HepG2 (cell line): ENCODE data around the gene RBAK. TPM values are rescaled to one million over a fixed set of nuclear protein-coding genes. Genes with fewer than 3 reads are reported as not detected.
A peak's percentile ranks its signal among the peaks of the same experiment; 100 is the strongest.

Source experiments
- ATF3 ChIP-seq: sonication (generic); formaldehyde crosslinking; IDR thresholded peaks from 2 replicates; pipeline ENCODE4 v1.4.0; 2020; ENCODE audit warnings: missing genetic modification reagents
- ATM ChIP-seq: fragments of 450-650 bp; IDR thresholded peaks from 2 replicates; pipeline ENCODE4 v1.7.1; 2017; ENCODE audit warnings: mild to moderate bottlenecking, borderline replicate concordance
- CREB1 ChIP-seq, 2 experiments: fragments of 450-650 bp in 1 of 2; IDR thresholded peaks; 2 replicates each; pipeline ENCODE4 v1.6.1; 2016 to 2017; ENCODE audit warnings: control low read depth in 1 of 2, mild to moderate bottlenecking in 1 of 2, missing compliant biosample characterization in 1 of 2, missing genetic modification characterization in 1 of 2
- ESRRA ChIP-seq: sonication (generic); formaldehyde crosslinking; IDR thresholded peaks from 2 replicates; pipeline ENCODE4 v1.5.1; 2020; ENCODE audit warnings: mild to moderate bottlenecking, low read depth, missing genetic modification reagents
- HNRNPLL ChIP-seq: fragments of 200-400 bp; formaldehyde crosslinking; IDR thresholded peaks from 2 replicates; pipeline ENCODE4 v1.6.1; 2017; ENCODE audit warnings: mild to moderate bottlenecking, low read depth, low read length; ENCODE audit not compliant: poor library complexity, severe bottlenecking
- KAT7 ChIP-seq: IDR thresholded peaks from 2 replicates; pipeline ENCODE4 v1.6.1; 2018; ENCODE audit warnings: borderline replicate concordance, missing compliant biosample characterization
- KAT8 ChIP-seq: IDR thresholded peaks from 2 replicates; pipeline ENCODE4 v1.6.1; 2016; ENCODE audit warnings: missing genetic modification reagents, missing compliant biosample characterization
- KDM2A ChIP-seq: sonication (generic); formaldehyde crosslinking; IDR thresholded peaks from 2 replicates; pipeline ENCODE4 v1.4.0; 2020; ENCODE audit warnings: low read depth, missing genetic modification reagents, borderline replicate concordance
- MEIS2 ChIP-seq: sonication (generic); formaldehyde crosslinking; IDR thresholded peaks from 2 replicates; pipeline ENCODE4 v1.9.0; 2021; ENCODE audit warnings: mild to moderate bottlenecking, missing genetic modification reagents
- MYC ChIP-seq: sonication (generic); formaldehyde crosslinking; IDR thresholded peaks from 2 replicates; pipeline ENCODE4 v1.9.0; 2021; ENCODE audit warnings: missing genetic modification reagents, borderline replicate concordance
- NFIC ChIP-seq: IDR thresholded peaks from 2 replicates; pipeline ENCODE4 v1.6.1; 2012; ENCODE audit warnings: mild to moderate bottlenecking, low read length, inconsistent platforms
- REL ChIP-seq: sonication (generic); formaldehyde crosslinking; conservative IDR thresholded peaks from 2 replicates; pipeline ENCODE4 v1.8.0; 2022; ENCODE audit warnings: mild to moderate bottlenecking, missing genetic modification reagents, moderate library complexity
- RFXAP ChIP-seq: sonication (generic); formaldehyde crosslinking; IDR thresholded peaks from 2 replicates; pipeline ENCODE4 v1.4.0; 2020; ENCODE audit warnings: missing genetic modification reagents, borderline replicate concordance
- RXRB ChIP-seq: IDR thresholded peaks from 2 replicates; pipeline ENCODE4 v1.6.1; 2016; ENCODE audit warnings: borderline replicate concordance, missing genetic modification reagents, missing compliant biosample characterization
- SALL1 ChIP-seq: sonication (generic); formaldehyde crosslinking; IDR thresholded peaks from 2 replicates; pipeline ENCODE4 v1.8.0; 2022; ENCODE audit warnings: mild to moderate bottlenecking, missing genetic modification reagents
- SAP130 ChIP-seq: IDR thresholded peaks from 2 replicates; pipeline ENCODE4 v1.6.1; 2016; ENCODE audit warnings: low read depth
- SIX4 ChIP-seq: sonication (generic); formaldehyde crosslinking; IDR thresholded peaks from 2 replicates; pipeline ENCODE4 v1.4.0; 2020; ENCODE audit warnings: missing genetic modification reagents
- TAF15 ChIP-seq: fragments of 200-400 bp; formaldehyde crosslinking; IDR thresholded peaks from one replicate; pipeline ENCODE4 v1.6.1; 2018; ENCODE audit warnings: mild to moderate bottlenecking, low read depth, low read length; ENCODE audit not compliant: poor library complexity, severe bottlenecking
- XRCC5 ChIP-seq: fragments of 200-400 bp; formaldehyde crosslinking; optimal IDR thresholded peaks from 2 replicates; pipeline ENCODE3; 2017; ENCODE audit warnings: mild to moderate bottlenecking, low read length
- ZNF317 ChIP-seq: sonication (generic); formaldehyde crosslinking; IDR thresholded peaks from 2 replicates; pipeline ENCODE4 v1.5.0; 2020; ENCODE audit warnings: mild to moderate bottlenecking, missing genetic modification reagents
- ZNF331 ChIP-seq: sonication (generic); formaldehyde crosslinking; IDR thresholded peaks from 2 replicates; pipeline ENCODE4 v1.4.0; 2020; ENCODE audit warnings: missing genetic modification reagents
- ZNF563 ChIP-seq: sonication (generic); formaldehyde crosslinking; IDR thresholded peaks from 2 replicates; pipeline ENCODE4 v1.8.0; 2022; ENCODE audit warnings: mild to moderate bottlenecking, moderate library complexity, missing genetic modification reagents
- ZNF724P ChIP-seq: sonication (generic); formaldehyde crosslinking; IDR thresholded peaks from 2 replicates; pipeline ENCODE4 v1.8.0; 2022; ENCODE audit warnings: missing genetic modification reagents, borderline replicate concordance
- ZNF776 ChIP-seq: sonication (generic); formaldehyde crosslinking; IDR thresholded peaks from 2 replicates; pipeline ENCODE4 v1.4.0; 2020; ENCODE audit warnings: mild to moderate bottlenecking, missing genetic modification reagents
- ZNF788 ChIP-seq: sonication (generic); formaldehyde crosslinking; IDR thresholded peaks from 2 replicates; pipeline ENCODE4 v1.5.0; 2020; ENCODE audit warnings: mild to moderate bottlenecking, missing genetic modification reagents, borderline replicate concordance
- ZNF792 ChIP-seq: IDR thresholded peaks from 2 replicates; pipeline ENCODE4 v1.6.1; 2016
- ZSCAN20 ChIP-seq: sonication (generic); formaldehyde crosslinking; IDR thresholded peaks from 2 replicates; pipeline ENCODE4 v1.4.0; 2020; ENCODE audit warnings: missing genetic modification reagents, mild to moderate bottlenecking, borderline replicate concordance
- polyA plus RNA-seq, 8 experiments: library from polyadenylated mRNA; depleted of rRNA in 3 of 8; stranded (reverse) in 7 of 8; unstranded in 1 of 8; fragments of >200 nt; fragmentation: Illumina TruSeq in 4 of 8; extraction: Trizol in 4 of 8; gene quantifications; 2 replicates each; pipeline versions ENCODE4 v1.2.1 to v1.2.3, GENCODE V29; 2011 to 2016; ENCODE audit warnings: low read depth in 4 of 8, missing spikeins in 1 of 8, mixed read lengths in 1 of 8; ENCODE audit not compliant: insufficient read depth in 1 of 8
- total RNA-seq, 5 experiments: library from RNA; depleted of rRNA; stranded (reverse); fragments of >200 nt; fragmentation: Illumina TruSeq; extraction: Trizol; gene quantifications; 2 replicates each; pipeline ENCODE4 v1.2.3, GENCODE V29; 2016; ENCODE audit warnings: low read depth in 1 of 5

The RBAK gene
- total and polyA plus RNA-seq, 2 of the 13 experiments (the other 11 are each of a cell fraction or from before 2014, with no cell fraction given) = 4.4 to 11.8 TPM

GRCh38 chr7:5045558-5046396, at the start of gene RBAK (continued):
- TF ChIP-seq ZNF317 (CRISPR knock-in tag) = 0 out of 2 replicates have a peak, but pooled peaks have one; percentile 31
- TF ChIP-seq ESRRA = no peak; the same call in 1 of the 2 replicates
- peak; percentile 91 for TF ChIP-seq HNRNPLL
- peak; percentile 93 for TF ChIP-seq KAT8
- TF ChIP-seq REL (CRISPR knock-in tag) = no peak
- 0 out of 2 replicates have a peak, but pooled peaks have one; percentile 7 for TF ChIP-seq CREB1 (IDR thresholded peaks at IDR 0.05)
- no peak for TF ChIP-seq CREB1 (CRISPR knock-in tag; IDR thresholded peaks at IDR 0.05)
- peak; percentile 90 for TF ChIP-seq SAP130 (CRISPR knock-in tag)
- peak; percentile 52; the same call in 1 of the 2 replicates for TF ChIP-seq KAT7 (CRISPR knock-in tag)
- no peak for TF ChIP-seq XRCC5
- peak; percentile 42; the same call in 1 of the 2 replicates for TF ChIP-seq ZNF563 (CRISPR knock-in tag)
- TF ChIP-seq ATF3 (CRISPR knock-in tag) = 0 out of 2 replicates have a peak, but pooled peaks have one; percentile 6
- TF ChIP-seq SALL1 (CRISPR knock-in tag) = peak; percentile 51; the same call in 1 of the 2 replicates
- TF ChIP-seq KDM2A (CRISPR knock-in tag) = peak; percentile 81
- TF ChIP-seq NFIC = no peak
- peak; percentile 18; the same call in 1 of the 2 replicates for TF ChIP-seq MEIS2 (CRISPR knock-in tag)
- TF ChIP-seq TAF15 = no peak
- TF ChIP-seq ATM = no peak
- peak; percentile 77; the same call in 1 of the 2 replicates for TF ChIP-seq ZNF792 (CRISPR knock-in tag)
- TF ChIP-seq RXRB (CRISPR knock-in tag) = peak; percentile 90
- peak; percentile 48; the same call in 1 of the 2 replicates for TF ChIP-seq ZNF331
- TF ChIP-seq ZNF776 = peak; percentile 57; the same call in 1 of the 2 replicates
- 0 out of 2 replicates have a peak, but pooled peaks have one; percentile 25 for TF ChIP-seq SIX4 (CRISPR knock-in tag)
- peak; percentile 88; the same call in 1 of the 2 replicates for TF ChIP-seq ZNF724P
- peak; percentile 59; the same call in 1 of the 2 replicates for TF ChIP-seq MYC
- 0 out of 2 replicates have a peak, but pooled peaks have one; percentile 7 for TF ChIP-seq RFXAP
- peak; percentile 33; the same call in 1 of the 2 replicates for TF ChIP-seq ZNF788 (CRISPR knock-in tag)
- 0 out of 2 replicates have a peak, but pooled peaks have one; percentile 36 for TF ChIP-seq ZSCAN20
